Measurements from ENCODE around the gene SLC25A33. TPM values are rescaled to one million over a fixed set of nuclear protein-coding genes. Genes with fewer than 3 reads are reported as not detected.

SLC25A33 gene
- polyA plus RNA-seq, 3 donors from 2014 or later, result 6.4 to 7.4 (median 7.0) TPM

GRCh38 chr1:9603766-9604753 lies 64.8 kb downstream of the SLC25A33 start:
- Mint-ChIP-seq H3K27me3 (ENCODE audit: low read depth in 3 of 3) (no peaks in the 10 kb centered on the region), H3K9me3 (no peaks in the 10 kb centered on the region), H3K4me3 (no peak overlapping the region), H3K4me1 (no peaks in the 10 kb centered on the region), H3K36me3 (no peaks in the 10 kb centered on the region), H3K27ac (no peak overlapping the region)
- DNase-seq, result no peak

- H3K36me3 Mint-ChIP-seq, result no peaks in the 10 kb centered on the region
- H3K9me3 Mint-ChIP-seq, result no peaks in the 10 kb centered on the region
- H3K4me3 Mint-ChIP-seq, result no peak overlapping the region
- DNase-seq, result no peak
- no peak overlapping the region for H3K27ac Mint-ChIP-seq
- peaks cover 0 to 1% (median 0%) of the 10 kb centered on the region in 3 donors for H3K27me3 Mint-ChIP-seq (ENCODE audit: low read depth in 3 of 3)
- no peaks in the 10 kb centered on the region for H3K4me1 Mint-ChIP-seq
Measured at GRCh38 chr1:9604836-9605235, 65.6 kb downstream of the SLC25A33 start.

GRCh38 chr1:9605946-9606455 lies 66.7 kb downstream of the SLC25A33 start:
- H3K27me3 Mint-ChIP-seq (ENCODE audit: low read depth in 3 of 3), result peaks cover 0 to 1% (median 0%) of the 10 kb centered on the region in 3 donors
- H3K4me3 Mint-ChIP-seq, result no peak overlapping the region
- no peaks in the 10 kb centered on the region for H3K4me1 Mint-ChIP-seq
- no peaks in the 10 kb centered on the region for H3K9me3 Mint-ChIP-seq
- H3K36me3 Mint-ChIP-seq, result no peaks in the 10 kb centered on the region
- DNase-seq, result no peak
- H3K27ac Mint-ChIP-seq, result no peak overlapping the region

- no peak overlapping the region for H3K4me3 Mint-ChIP-seq
- H3K27ac Mint-ChIP-seq, result no peak overlapping the region
- no peaks in the 10 kb centered on the region for H3K4me1 Mint-ChIP-seq
- no peaks in the 10 kb centered on the region for H3K9me3 Mint-ChIP-seq
- H3K36me3 Mint-ChIP-seq, result no peaks in the 10 kb centered on the region
- DNase-seq, result no peak
- H3K27me3 Mint-ChIP-seq (ENCODE audit: low read depth in 3 of 3), result peaks cover 0 to 1% (median 0%) of the 10 kb centered on the region in 3 donors
Measured at GRCh38 chr1:9606458-9606857, 67.2 kb downstream of the SLC25A33 start.

- Mint-ChIP-seq H3K36me3 (no peaks in the 10 kb centered on the region), H3K27me3 (ENCODE audit: low read depth in 3 of 3) (peaks cover 0 to 1% (median 0%) of the 10 kb centered on the region in 3 donors), H3K4me3 (no peak overlapping the region), H3K27ac (no peak overlapping the region), H3K9me3 (no peaks in the 10 kb centered on the region), H3K4me1 (no peaks in the 10 kb centered on the region)
- no peak for DNase-seq
Measured at GRCh38 chr1:9606948-9607347, 67.7 kb downstream of the SLC25A33 start.

- Mint-ChIP-seq H3K4me1 (no peaks in the 10 kb centered on the region), H3K9me3 (no peaks in the 10 kb centered on the region), H3K27ac (no peak overlapping the region), H3K36me3 (no peaks in the 10 kb centered on the region), H3K27me3 (ENCODE audit: low read depth in 3 of 3) (peaks cover 0 to 1% (median 0%) of the 10 kb centered on the region in 3 donors), H3K4me3 (no peak overlapping the region)
- no peak for DNase-seq
Measured at GRCh38 chr1:9607352-9607751, 68.1 kb downstream of the SLC25A33 start.

GRCh38 chr1:9609998-9610397 lies 70.7 kb downstream of the SLC25A33 start:
- no peak overlapping the region for H3K27ac Mint-ChIP-seq
- no peaks in the 10 kb centered on the region for H3K36me3 Mint-ChIP-seq
- no peaks in the 10 kb centered on the region for H3K9me3 Mint-ChIP-seq
- H3K27me3 Mint-ChIP-seq (ENCODE audit: low read depth in 3 of 3), result peaks cover 0 to 1% (median 0%) of the 10 kb centered on the region in 3 donors
- H3K4me1 Mint-ChIP-seq, result no peaks in the 10 kb centered on the region
- DNase-seq, result no peak
- no peak overlapping the region for H3K4me3 Mint-ChIP-seq

GRCh38 chr1:9610548-9610947 lies 71.3 kb downstream of the SLC25A33 start:
- Mint-ChIP-seq H3K27me3 (ENCODE audit: low read depth in 3 of 3) (peaks cover 0 to 1% (median 0%) of the 10 kb centered on the region in 3 donors), H3K4me1 (no peaks in the 10 kb centered on the region), H3K27ac (no peak overlapping the region), H3K9me3 (no peaks in the 10 kb centered on the region), H3K4me3 (no peak overlapping the region), H3K36me3 (no peaks in the 10 kb centered on the region)
- DNase-seq, result no peak

GRCh38 chr1:9611716-9612115 lies 72.5 kb downstream of the SLC25A33 start:
- no peak overlapping the region for H3K27ac Mint-ChIP-seq

GRCh38 chr1:9612162-9612845 lies 73.0 kb downstream of the SLC25A33 start:
- H3K27ac Mint-ChIP-seq, result no peak overlapping the region
- no peaks in the 10 kb centered on the region for H3K9me3 Mint-ChIP-seq
- no peaks in the 10 kb centered on the region for H3K36me3 Mint-ChIP-seq
- DNase-seq, result no peak
- no peak overlapping the region for H3K4me3 Mint-ChIP-seq
- peaks cover 0 to 2% (median 1%) of the 10 kb centered on the region in 3 donors for H3K27me3 Mint-ChIP-seq (ENCODE audit: low read depth in 3 of 3)
- no peaks in the 10 kb centered on the region for H3K4me1 Mint-ChIP-seq

More at GRCh38 chr1:9611716-9612115, 72.5 kb downstream of the SLC25A33 start:
- H3K36me3 Mint-ChIP-seq, result no peaks in the 10 kb centered on the region
- peaks cover 0 to 1% (median under 1%) of the 10 kb centered on the region in 3 donors for H3K27me3 Mint-ChIP-seq (ENCODE audit: low read depth in 3 of 3)
- H3K9me3 Mint-ChIP-seq, result no peaks in the 10 kb centered on the region
- no peak overlapping the region for H3K4me3 Mint-ChIP-seq
- no peak for DNase-seq
- H3K4me1 Mint-ChIP-seq, result no peaks in the 10 kb centered on the region

GRCh38 chr1:9612871-9613624 lies 73.8 kb downstream of the SLC25A33 start:
- no peak for DNase-seq
- Mint-ChIP-seq H3K36me3 (no peaks in the 10 kb centered on the region), H3K9me3 (no peaks in the 10 kb centered on the region)

GRCh38 chr1:9613625-9614299 lies 74.5 kb downstream of the SLC25A33 start:
- Mint-ChIP-seq H3K4me3 (no peak overlapping the region), H3K27me3 (ENCODE audit: low read depth in 3 of 3) (peaks cover 0 to 3% (median 3%) of the 10 kb centered on the region in 3 donors), H3K27ac (no peak overlapping the region), H3K36me3 (no peaks in the 10 kb centered on the region), H3K4me1 (no peaks in the 10 kb centered on the region), H3K9me3 (no peaks in the 10 kb centered on the region)
- DNase-seq, result no peak

More at GRCh38 chr1:9612871-9613624, 73.8 kb downstream of the SLC25A33 start:
- no peaks in the 10 kb centered on the region for H3K4me1 Mint-ChIP-seq
- H3K27me3 Mint-ChIP-seq (ENCODE audit: low read depth in 3 of 3), result peaks cover 0 to 3% (median 1%) of the 10 kb centered on the region in 3 donors
- no peak overlapping the region for H3K4me3 Mint-ChIP-seq
- H3K27ac Mint-ChIP-seq, result no peak overlapping the region
